Activated naive CD4-positive, alpha-beta T cell treated with anti-CD3 and anti-CD28 coated beads, Interleukin-2, amount 50 U/mL, for 16 hours (primary cell): Measurements from ENCODE around the gene BCL10.

Source experiments
- DNase-seq: peaks from one replicate; pipeline ENCODE4 v3.0.0-alpha.2; 2020

BCL10 gene

DNA sequence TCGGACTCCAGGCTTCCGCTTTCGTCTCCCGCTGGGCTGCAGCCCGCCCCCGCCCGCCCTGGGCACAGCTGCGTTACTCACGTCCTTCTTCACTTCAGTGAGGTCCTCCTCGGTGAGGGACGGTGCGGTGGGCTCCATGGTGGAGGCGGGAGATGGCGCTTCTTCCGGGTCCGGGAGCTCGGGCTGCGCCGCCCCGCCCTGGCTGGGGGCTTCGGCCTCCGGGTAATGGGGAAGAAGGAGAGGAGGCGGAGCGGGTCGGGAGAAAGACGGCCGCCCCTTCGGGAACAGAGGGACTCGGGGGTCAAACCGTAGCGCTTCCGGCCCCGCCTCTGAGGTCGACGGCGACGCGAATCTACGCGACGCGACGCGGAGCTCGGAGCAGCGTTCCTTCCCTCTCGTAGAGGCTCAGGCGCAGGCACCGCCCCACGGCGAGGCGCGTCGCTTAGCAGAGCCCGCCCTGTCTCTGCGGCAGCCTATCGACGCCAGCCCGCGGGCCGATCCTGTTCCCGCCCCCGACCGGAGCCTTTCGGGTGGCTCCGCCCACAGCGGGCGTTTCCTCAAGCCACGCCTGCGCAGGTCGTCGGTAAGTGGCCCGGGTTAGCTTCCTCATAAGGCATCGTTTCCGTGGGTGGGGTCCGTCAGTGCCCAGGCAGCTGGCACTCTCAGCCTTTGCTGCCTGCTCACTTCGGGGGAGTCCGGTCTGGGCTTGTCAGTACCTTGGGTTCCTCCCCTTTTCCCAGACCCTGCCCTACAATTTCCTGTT, at the start of gene BCL10:
TSS of gene BCL10 (minus strand) at position 418 of the 763 bp plus-strand sequence. CDS start at position 138, 280 bp downstream.
- peak; percentile 98 for DNase-seq

DNA sequence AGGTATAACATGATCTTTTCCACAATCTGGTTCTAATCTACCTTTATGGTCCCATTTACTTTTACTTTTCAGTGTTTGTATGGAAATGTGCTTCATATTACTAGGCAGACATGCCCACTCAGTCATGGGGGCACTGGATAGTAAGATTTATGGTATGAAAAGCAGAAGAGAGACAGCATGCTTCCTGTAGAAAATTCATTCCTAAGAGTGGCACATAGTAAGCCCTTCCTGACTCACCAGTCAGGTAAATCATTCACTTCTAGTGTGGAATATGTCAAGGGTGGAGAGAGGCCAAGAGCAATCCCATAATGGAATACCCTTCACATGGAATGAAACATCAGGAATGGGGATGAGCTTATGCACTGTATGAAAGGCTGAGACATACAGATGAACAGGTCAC, 49.5 kb upstream of the BCL10 start:
- no peak for DNase-seq

DNA sequence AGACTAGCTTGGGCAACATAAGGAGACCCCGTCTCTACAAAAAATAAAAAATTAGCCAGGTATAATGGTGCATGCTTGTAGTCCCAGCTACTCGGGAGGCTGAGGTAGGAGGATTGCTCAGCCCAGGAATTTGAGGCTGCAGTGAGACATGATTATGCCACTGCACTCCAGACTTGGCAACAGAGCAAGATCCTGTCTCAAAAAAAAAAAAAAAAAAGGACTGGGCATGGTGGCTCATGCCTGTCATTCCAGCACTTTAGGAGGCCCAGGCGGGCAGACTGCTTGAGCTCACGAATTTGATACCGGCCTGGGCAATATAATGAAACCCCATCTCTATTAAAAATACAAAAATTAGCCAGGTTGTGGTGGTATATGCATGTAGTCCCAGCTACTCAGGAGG, 47.3 kb upstream of the BCL10 start:
- no peak for DNase-seq

GRCh38 chr1:85322655-85323054, 46.2 kb upstream of the BCL10 start:
- DNase-seq = no peak

- no peak for DNase-seq
Observed at GRCh38 chr1:85321237-85321964, 45.0 kb upstream of the BCL10 start.

- no peak for DNase-seq
Observed at GRCh38 chr1:85320371-85321131, 44.1 kb upstream of the BCL10 start.

DNA sequence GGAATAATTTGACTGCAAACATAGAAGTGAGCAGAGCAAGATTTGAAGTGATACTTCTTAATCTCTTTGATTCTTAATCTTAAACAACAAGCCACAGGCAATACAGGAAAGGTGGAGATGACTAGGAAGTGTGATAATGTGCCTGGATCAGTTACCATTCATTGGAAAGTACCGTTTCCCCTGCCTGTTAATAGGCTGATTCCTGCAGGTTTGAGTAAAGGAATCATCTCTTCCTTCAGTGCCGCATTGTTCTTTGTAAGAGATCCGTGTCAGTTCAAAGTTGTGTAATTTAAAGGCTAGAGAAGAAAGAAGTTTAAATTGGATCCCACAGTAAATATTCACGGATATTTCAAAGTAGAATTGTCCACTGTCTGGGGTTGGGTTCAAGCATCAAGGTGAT, 43.5 kb upstream of the BCL10 start:
- DNase-seq = no peak

DNA sequence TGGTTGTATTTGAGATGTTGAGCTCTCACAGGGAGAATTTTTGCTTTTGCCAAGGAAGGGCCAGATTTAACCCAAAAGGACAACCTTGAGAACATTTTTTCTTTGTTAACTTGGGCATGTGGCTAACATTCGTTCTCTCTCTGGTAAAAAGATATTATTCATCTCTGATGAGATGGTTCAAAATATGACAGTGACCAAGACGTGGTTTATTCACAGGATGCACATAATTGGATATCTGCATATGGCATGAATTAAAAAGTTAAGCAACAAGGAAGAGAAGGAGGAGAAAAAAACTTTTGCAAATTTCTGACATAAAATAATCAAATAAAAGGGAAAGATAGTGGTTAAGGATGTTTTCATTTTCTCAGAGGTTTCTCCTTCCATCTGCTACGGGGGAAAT, 43.1 kb upstream of the BCL10 start:
- no peak for DNase-seq

- no peak for DNase-seq
Observed at GRCh38 chr1:85318217-85318616, 41.8 kb upstream of the BCL10 start.

DNA sequence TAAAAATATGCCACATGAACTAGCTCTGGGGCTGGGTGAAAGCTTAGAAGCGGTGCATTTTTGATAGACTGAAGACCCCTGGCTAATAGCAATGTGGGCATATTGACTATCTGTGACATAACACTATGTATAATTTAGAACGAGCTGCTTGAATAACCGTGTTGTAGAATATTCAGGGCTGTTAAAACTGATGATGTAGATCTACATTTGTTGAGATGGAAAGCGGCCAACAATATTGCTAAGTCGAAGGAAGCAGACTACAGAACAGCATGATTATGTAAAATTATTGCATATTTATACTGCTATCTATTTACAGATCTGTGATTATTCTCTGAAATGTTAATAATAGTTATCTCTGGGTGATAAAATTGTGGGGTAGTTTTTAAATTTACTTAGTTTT, 41.1 kb upstream of the BCL10 start:
- DNase-seq = no peak

- no peak for DNase-seq
Observed at GRCh38 chr1:85316321-85316720, 39.9 kb upstream of the BCL10 start.

- DNase-seq = no peak
Observed at GRCh38 chr1:85315789-85316188, 39.4 kb upstream of the BCL10 start.

DNA sequence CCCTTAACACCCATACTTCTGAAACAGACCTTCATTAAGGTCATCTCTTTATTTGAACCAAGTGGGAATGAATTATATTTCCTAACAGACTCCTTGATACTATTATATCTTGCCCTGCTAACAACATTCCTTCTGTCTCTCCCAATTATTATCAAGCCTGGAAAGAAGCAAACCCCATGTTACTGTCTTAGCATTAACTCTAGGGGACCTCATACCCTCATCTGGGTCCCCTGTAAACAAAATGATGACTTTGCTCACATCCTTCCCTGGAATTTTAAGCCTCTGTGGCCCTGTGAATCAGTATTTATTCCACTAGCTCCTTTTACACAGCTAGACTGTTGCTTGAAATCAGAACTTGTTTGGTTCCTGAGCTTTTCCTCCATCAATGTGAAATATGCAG, 38.3 kb upstream of the BCL10 start:
- DNase-seq = no peak

DNA sequence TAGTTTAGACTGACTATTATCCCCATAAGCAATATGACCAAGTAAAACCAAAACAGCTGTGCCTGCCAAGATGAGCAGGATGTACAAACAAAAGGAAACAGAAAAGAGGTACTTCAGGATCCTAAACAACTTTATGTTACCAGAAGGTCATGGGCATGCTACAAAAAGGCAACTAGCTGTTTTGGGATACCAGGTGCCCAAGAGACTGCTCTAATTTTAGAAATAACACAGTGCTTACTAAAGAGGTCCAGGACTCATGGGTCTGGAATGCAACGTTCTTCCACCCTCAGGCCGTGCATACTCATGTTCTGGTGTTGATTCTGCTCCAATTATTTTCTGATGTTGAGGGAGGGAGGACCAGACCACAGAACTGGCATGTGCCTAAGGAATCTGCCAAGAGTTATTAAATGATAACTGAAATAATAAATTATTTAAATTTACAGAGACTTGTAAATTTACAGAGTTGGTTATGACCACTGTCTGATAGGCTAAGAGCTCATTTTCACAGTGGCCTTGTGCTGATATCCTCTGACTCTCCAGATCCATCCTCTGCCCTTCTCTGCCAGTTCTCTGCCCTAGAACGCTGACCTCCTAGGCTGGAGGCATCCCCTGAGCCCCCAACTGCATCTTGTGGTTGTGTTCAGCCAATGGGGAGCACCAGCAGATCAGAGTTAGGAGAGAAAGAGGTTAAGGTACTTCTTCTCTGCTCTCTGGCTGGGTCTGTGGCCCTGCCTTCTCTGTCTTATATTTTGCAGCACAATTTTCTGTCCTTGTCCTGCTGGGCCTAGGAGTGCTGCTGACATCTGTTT, 37.7 kb upstream of the BCL10 start:
- no peak for DNase-seq

DNA sequence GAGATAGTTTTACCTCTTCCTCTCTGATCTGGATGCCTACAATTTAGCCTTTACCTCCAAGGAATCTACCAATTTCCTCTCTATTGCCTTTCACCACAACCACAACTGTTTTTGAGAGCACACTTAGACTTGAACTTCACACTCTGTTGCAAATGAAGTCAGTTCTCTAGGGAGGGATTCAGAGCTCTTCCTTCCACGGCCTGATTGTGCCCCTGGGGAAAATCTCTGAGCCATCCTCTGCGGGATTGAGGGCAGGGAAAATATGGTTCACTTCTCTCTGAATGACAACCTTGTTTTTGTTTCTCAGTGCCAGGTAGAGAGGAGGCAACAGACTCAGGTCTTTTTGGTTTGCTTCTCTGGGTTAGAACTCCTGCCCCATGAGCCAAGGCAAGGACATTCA, 35.4 kb upstream of the BCL10 start:
- DNase-seq = no peak

- DNase-seq = no peak
Observed at GRCh38 chr1:85308833-85309350, 32.5 kb upstream of the BCL10 start.

GRCh38 chr1:85307987-85308832, 31.8 kb upstream of the BCL10 start:
- DNase-seq = peak; percentile 68

GRCh38 chr1:85306236-85306635, 29.8 kb upstream of the BCL10 start:
- no peak for DNase-seq

- no peak for DNase-seq
Observed at GRCh38 chr1:85303440-85304162, 27.2 kb upstream of the BCL10 start.

DNA sequence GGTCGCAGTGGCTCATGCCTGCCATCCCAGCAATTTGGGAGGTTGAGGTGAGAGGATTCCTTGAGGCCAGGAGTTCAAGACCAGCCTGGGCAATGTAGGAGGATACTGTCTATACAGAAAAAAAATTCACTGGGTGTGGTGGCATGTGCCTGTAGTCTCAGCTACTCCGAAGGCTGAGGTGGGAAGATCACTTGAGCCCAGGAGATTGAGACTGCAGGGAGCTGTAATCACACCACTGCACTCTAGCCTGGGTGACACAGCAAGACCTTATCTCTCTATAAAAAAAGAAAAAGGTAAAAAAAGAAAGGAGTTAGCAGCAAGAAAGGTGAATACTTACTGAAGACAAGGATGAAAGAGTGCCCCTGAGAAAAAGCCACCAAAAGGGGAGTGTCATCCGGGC, 23.7 kb upstream of the BCL10 start:
- DNase-seq = no peak
